T-helper 2 cell treated with Interferon-gamma antibody and Interleukin-4, amounts not matched to agents 100 ng/mL and 5 ng/mL, for 36 hours (primary cell): ENCODE results near the gene CRACDL. TPM values are rescaled to one million over a fixed set of nuclear protein-coding genes. Genes with fewer than 3 reads are reported as not detected.

Source experiments
- intact Hi-C: fragments of 100-400 bp; cut with micrococcal nuclease; formaldehyde crosslinking; loops from one replicate; pipeline ENCODE4 v1.15.1; 2023
- total RNA-seq: library from RNA; stranded (reverse); gene quantifications from 2 replicates; pipeline ENCODE4 v1.2.3, GENCODE V29; 2022

The CRACDL gene
- total RNA-seq, 1 donor from 2014 or later, result 0.48 TPM

- intact Hi-C loops, result no loop called here
Measured at GRCh38 chr2:98859323-98859722, 76.7 kb downstream of the CRACDL start.

GRCh38 chr2:98857001-98857400, 79.0 kb downstream of the CRACDL start:
- intact Hi-C loops, result no loop called here

- intact Hi-C loops, result no loop called here
Measured at GRCh38 chr2:98854682-98855081, 81.3 kb downstream of the CRACDL start.

- intact Hi-C loops, result no loop called here
Measured at GRCh38 chr2:98852932-98853331, 83.1 kb downstream of the CRACDL start.

GRCh38 chr2:98850074-98850473, 86.0 kb downstream of the CRACDL start:
- intact Hi-C loops, result no loop called here

GRCh38 chr2:98849113-98849512, 86.9 kb downstream of the CRACDL start:
- intact Hi-C loops, result no loop called here

GRCh38 chr2:98847853-98848252, 88.2 kb downstream of the CRACDL start:
- intact Hi-C loops, result no loop called here

GRCh38 chr2:98846041-98846440, 90.0 kb downstream of the CRACDL start:
- intact Hi-C loops, result no loop called here

- intact Hi-C loops, result no loop called here
Measured at GRCh38 chr2:98842136-98842535, 93.9 kb downstream of the CRACDL start.

- intact Hi-C loops, result loop anchor here (5.0 kb wide), 2 partner anchors 228 to 653 kb away; partner anchors contain the start of gene REV1
Measured at GRCh38 chr2:98839292-98839691, 96.7 kb downstream of the CRACDL start.

- intact Hi-C loops, result loop anchor here (2.0 to 5.0 kb wide), 7 partner anchors 65 to 656 kb away; partner anchors contain the start of genes COA5, MGAT4A, REV1 and UNC50
Measured at GRCh38 chr2:98835831-98836385, 100.1 kb downstream of the CRACDL start.

GRCh38 chr2:98833917-98834263, 102.1 kb downstream of the CRACDL start:
- intact Hi-C loops, result no loop called here

- intact Hi-C loops, result no loop called here
Measured at GRCh38 chr2:98833172-98833916, 102.7 kb downstream of the CRACDL start.

- intact Hi-C loops, result no loop called here
Measured at GRCh38 chr2:98832172-98832571, 103.9 kb downstream of the CRACDL start.

- intact Hi-C loops, result no loop called here
Measured at GRCh38 chr2:98830571-98831145, 105.4 kb downstream of the CRACDL start.

GRCh38 chr2:98829581-98830270, 106.3 kb downstream of the CRACDL start:
- intact Hi-C loops, result loop anchor here (2.0 kb wide), 1 partner anchor 59 kb away; no protein-coding TSS in a partner anchor

- intact Hi-C loops, result loop anchor here (2.0 kb wide), 1 partner anchor 58 kb away; no protein-coding TSS in a partner anchor
Measured at GRCh38 chr2:98828793-98829371, 107.1 kb downstream of the CRACDL start.

GRCh38 chr2:98828369-98828744, 107.7 kb downstream of the CRACDL start:
- intact Hi-C loops, result loop anchor here (2.0 kb wide), 1 partner anchor 58 kb away; no protein-coding TSS in a partner anchor

GRCh38 chr2:98827625-98828368, 108.2 kb downstream of the CRACDL start:
- intact Hi-C loops, result loop anchor here (2.0 kb wide), 1 partner anchor 57 kb away; no protein-coding TSS in a partner anchor

GRCh38 chr2:98826856-98827255, 109.2 kb downstream of the CRACDL start:
- intact Hi-C loops, result no loop called here

GRCh38 chr2:98825858-98826257, 110.2 kb downstream of the CRACDL start:
- intact Hi-C loops, result no loop called here
